Measurements from ENCODE around the gene AP2B1. TPM values are rescaled to one million over a fixed set of nuclear protein-coding genes. Genes with fewer than 3 reads are reported as not detected.

The AP2B1 gene
- total RNA-seq, 6 donors from 2014 or later = 52.7 to 140 (median 101) TPM

GRCh38 chr17:35584061-35584460, 3.1 kb upstream of the AP2B1 start:
- H3K36me3 ChIP-seq = no peaks in the 10 kb centered on the region
- no peaks in the 10 kb centered on the region for H3K9me3 ChIP-seq
- WGBS, 2 donors = 90 to 91% methylated on average over 1 of the region's 1 CpG
- peaks cover 14 to 23% (median 18%) of the 10 kb centered on the region in 4 donors for H3K4me1 ChIP-seq
- TF ChIP-seq POLR2A (IDR thresholded peaks at IDR 0.05) (no peak), EP300 (IDR thresholded peaks at IDR 0.05) (no peak), CTCF (IDR thresholded peaks at IDR 0.05) (no peak), POLR2AphosphoS5 (IDR thresholded peaks at IDR 0.05) (no peak)
- no peak overlapping the region for H3K4me3 ChIP-seq
- H3K27me3 ChIP-seq = no peaks in the 10 kb centered on the region
- no peak overlapping the region for H3K27ac ChIP-seq
- no peak for DNase-seq
- ATAC-seq (ENCODE audit: low FRiP score in 2 of 2) = no peak

GRCh38 chr17:35586569-35587073, 501 bp upstream of the AP2B1 start:
- no peaks in the 10 kb centered on the region for H3K27me3 ChIP-seq
- H3K4me1 ChIP-seq = peaks cover 15 to 41% (median 25%) of the 10 kb centered on the region in 4 donors
- TF ChIP-seq EP300 (IDR thresholded peaks at IDR 0.05) = no peak
- no peak for TF ChIP-seq POLR2AphosphoS5 (IDR thresholded peaks at IDR 0.05)
- H3K36me3 ChIP-seq = no peaks in the 10 kb centered on the region
- peak overlapping the region; percentile 91 to 97 (median 95) for H3K27ac ChIP-seq
- 24 to 26% methylated on average over 7 of the region's 7 CpGs for WGBS, 2 donors
- no peak for DNase-seq
- H3K9me3 ChIP-seq = no peaks in the 10 kb centered on the region
- H3K4me3 ChIP-seq = peak overlapping the region in 3 of 4 donors; percentile 66 to 74 (median 69)
- peak; percentile 12 to 35 for ATAC-seq (ENCODE audit: low FRiP score in 2 of 2)

- ATAC-seq (ENCODE audit: low FRiP score in 2 of 2) (no peak), DNase-seq (no peak)
- WGBS, 2 donors = 62 to 65% methylated on average over 12 of the region's 12 CpGs
- Histone ChIP-seq H3K4me3 (peak overlapping the region; percentile 66 to 84 (median 72)), H3K27ac (peak overlapping the region in 3 of 4 donors; percentile 19 to 94 (median 91)), H3K36me3 (no peaks in the 10 kb centered on the region), H3K27me3 (no peaks in the 10 kb centered on the region), H3K9me3 (no peaks in the 10 kb centered on the region), H3K4me1 (peaks cover 15 to 45% (median 25%) of the 10 kb centered on the region in 4 donors)
- TF ChIP-seq POLR2A (IDR thresholded peaks at IDR 0.05) = no peak
- TF ChIP-seq CTCF (IDR thresholded peaks at IDR 0.05) = no peak
- no peak for TF ChIP-seq POLR2AphosphoS5 (IDR thresholded peaks at IDR 0.05)
- TF ChIP-seq EP300 (IDR thresholded peaks at IDR 0.05) = no peak
These were observed 1.2 kb downstream of the AP2B1 start for GRCh38 chr17:35588196-35588920.

- TF ChIP-seq POLR2AphosphoS5 (IDR thresholded peaks at IDR 0.05) (no peak), EP300 (IDR thresholded peaks at IDR 0.05) (no peak), POLR2A (IDR thresholded peaks at IDR 0.05) (no peak), CTCF (IDR thresholded peaks at IDR 0.05) (no peak)
- DNase-seq (peak in 1 of 2 donors; percentile 39), ATAC-seq (ENCODE audit: low FRiP score in 2 of 2) (no peak)
- H3K4me1 ChIP-seq = peaks cover 0 to 23% (median 4%) of the 10 kb centered on the region in 4 donors
- no peaks in the 10 kb centered on the region for H3K27me3 ChIP-seq
- H3K36me3 ChIP-seq = peaks cover 4 to 71% (median 37%) of the 10 kb centered on the region in 4 donors
- no peaks in the 10 kb centered on the region for H3K9me3 ChIP-seq
- no peak overlapping the region for H3K27ac ChIP-seq
- 57 to 62% methylated on average over 4 of the region's 4 CpGs for WGBS, 2 donors
- no peak overlapping the region for H3K4me3 ChIP-seq
These were observed 8.9 kb downstream of the AP2B1 start for GRCh38 chr17:35596072-35596471.

GRCh38 chr17:35596530-35597233, 9.6 kb downstream of the AP2B1 start:
- peaks cover 4 to 77% (median 41%) of the 10 kb centered on the region in 4 donors for H3K36me3 ChIP-seq
- H3K27me3 ChIP-seq = no peaks in the 10 kb centered on the region
- 89 to 93% methylated on average over 37 to 48 of the region's 54 CpGs for WGBS, 2 donors
- no peaks in the 10 kb centered on the region for H3K9me3 ChIP-seq
- H3K4me3 ChIP-seq = no peak overlapping the region
- H3K27ac ChIP-seq = no peak overlapping the region
- ATAC-seq (ENCODE audit: low FRiP score in 2 of 2) (peak in 1 of 2 donors; percentile 11), DNase-seq (peak in 1 of 2 donors; percentile 82)
- no peak for TF ChIP-seq EP300 (IDR thresholded peaks at IDR 0.05)
- TF ChIP-seq CTCF (IDR thresholded peaks at IDR 0.05) = no peak
- TF ChIP-seq POLR2A (IDR thresholded peaks at IDR 0.05) = no peak
- TF ChIP-seq POLR2AphosphoS5 (IDR thresholded peaks at IDR 0.05) = no peak
- peaks cover 0 to 18% (median 2%) of the 10 kb centered on the region in 4 donors for H3K4me1 ChIP-seq
